Measurements from ENCODE around the gene PBX1.

The PBX1 gene

DNA sequence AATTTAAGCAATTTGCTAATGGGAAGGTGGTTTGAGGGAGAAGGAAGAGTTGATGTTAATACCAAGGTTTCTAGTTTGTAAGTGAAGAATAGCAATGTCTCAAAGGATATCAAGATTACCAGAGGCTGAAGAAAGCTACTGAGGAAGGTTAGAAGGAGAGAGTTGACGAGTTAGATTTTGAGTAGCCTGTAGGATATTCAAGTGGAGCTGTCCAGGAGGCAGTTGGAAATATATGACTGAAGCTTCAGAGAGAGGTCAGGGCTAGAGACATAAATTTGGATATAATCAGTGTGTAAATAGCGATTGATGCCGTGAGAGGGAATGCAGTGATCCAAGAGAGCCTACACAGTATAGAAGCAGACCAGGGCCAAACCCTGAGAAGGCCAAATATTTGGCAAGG is 48.4 kb downstream of the PBX1 start:
- Histone ChIP-seq H3K4me1 (ENCODE audit: control insufficient read depth, insufficient read depth, low read length) (peaks cover 19% of the 10 kb centered on the region), H3K9me3 (ENCODE audit: control insufficient read depth, insufficient read depth, low read depth, low read length) (no peaks in the 10 kb centered on the region), H3K4me3 (ENCODE audit: low read depth, low read length) (no peak overlapping the region), H3K27ac (ENCODE audit: extremely low read depth, low read depth, low read length) (no peak overlapping the region), H3K36me3 (ENCODE audit: control insufficient read depth in 2 of 2, insufficient read depth in 1 of 2, low read length in 2 of 2) (no peaks in the 10 kb centered on the region)
- POLR2A ChIA-PET: no interaction called here
- TF ChIP-seq, protein P1, sequence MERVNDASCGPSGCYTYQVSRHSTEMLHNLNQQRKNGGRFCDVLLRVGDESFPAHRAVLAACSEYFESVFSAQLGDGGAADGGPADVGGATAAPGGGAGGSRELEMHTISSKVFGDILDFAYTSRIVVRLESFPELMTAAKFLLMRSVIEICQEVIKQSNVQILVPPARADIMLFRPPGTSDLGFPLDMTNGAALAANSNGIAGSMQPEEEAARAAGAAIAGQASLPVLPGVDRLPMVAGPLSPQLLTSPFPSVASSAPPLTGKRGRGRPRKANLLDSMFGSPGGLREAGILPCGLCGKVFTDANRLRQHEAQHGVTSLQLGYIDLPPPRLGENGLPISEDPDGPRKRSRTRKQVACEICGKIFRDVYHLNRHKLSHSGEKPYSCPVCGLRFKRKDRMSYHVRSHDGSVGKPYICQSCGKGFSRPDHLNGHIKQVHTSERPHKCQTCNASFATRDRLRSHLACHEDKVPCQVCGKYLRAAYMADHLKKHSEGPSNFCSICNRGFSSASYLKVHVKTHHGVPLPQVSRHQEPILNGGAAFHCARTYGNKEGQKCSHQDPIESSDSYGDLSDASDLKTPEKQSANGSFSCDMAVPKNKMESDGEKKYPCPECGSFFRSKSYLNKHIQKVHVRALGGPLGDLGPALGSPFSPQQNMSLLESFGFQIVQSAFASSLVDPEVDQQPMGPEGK (tag by site-specific recombination; IDR thresholded peaks at IDR 0.05): no peak
- TF ChIP-seq, protein P2, sequence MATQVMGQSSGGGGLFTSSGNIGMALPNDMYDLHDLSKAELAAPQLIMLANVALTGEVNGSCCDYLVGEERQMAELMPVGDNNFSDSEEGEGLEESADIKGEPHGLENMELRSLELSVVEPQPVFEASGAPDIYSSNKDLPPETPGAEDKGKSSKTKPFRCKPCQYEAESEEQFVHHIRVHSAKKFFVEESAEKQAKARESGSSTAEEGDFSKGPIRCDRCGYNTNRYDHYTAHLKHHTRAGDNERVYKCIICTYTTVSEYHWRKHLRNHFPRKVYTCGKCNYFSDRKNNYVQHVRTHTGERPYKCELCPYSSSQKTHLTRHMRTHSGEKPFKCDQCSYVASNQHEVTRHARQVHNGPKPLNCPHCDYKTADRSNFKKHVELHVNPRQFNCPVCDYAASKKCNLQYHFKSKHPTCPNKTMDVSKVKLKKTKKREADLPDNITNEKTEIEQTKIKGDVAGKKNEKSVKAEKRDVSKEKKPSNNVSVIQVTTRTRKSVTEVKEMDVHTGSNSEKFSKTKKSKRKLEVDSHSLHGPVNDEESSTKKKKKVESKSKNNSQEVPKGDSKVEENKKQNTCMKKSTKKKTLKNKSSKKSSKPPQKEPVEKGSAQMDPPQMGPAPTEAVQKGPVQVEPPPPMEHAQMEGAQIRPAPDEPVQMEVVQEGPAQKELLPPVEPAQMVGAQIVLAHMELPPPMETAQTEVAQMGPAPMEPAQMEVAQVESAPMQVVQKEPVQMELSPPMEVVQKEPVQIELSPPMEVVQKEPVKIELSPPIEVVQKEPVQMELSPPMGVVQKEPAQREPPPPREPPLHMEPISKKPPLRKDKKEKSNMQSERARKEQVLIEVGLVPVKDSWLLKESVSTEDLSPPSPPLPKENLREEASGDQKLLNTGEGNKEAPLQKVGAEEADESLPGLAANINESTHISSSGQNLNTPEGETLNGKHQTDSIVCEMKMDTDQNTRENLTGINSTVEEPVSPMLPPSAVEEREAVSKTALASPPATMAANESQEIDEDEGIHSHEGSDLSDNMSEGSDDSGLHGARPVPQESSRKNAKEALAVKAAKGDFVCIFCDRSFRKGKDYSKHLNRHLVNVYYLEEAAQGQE (tag by site-specific recombination; IDR thresholded peaks at IDR 0.05): peak; percentile 85
- CTCF ChIA-PET: no interaction called here

DNA sequence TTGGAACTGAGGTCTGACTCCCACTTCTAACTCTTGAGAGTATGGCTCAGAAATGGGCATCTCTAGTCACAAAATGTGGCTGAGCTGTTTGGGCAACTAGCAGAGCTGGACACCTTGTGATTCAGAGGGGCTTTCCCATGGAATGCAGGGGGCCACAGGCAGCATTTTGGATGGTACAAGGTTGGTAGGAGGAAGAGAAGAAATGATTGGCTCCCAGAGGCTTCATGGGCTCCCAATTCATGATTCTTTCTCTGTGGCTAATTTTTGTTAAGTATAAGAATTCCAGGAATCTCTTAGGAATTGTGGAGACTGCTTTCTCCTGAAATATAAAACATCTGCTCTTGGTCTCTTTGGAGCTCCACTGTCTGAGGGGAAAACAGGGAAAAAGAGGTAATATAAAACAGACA is 49.7 kb downstream of the PBX1 start:
- peaks cover 22% of the 10 kb centered on the region for H3K4me1 ChIP-seq (ENCODE audit: control insufficient read depth, insufficient read depth, low read length)
- TF ChIP-seq ZSCAN23 (tag by site-specific recombination; IDR thresholded peaks at IDR 0.05): no peak
- TF ChIP-seq ZNF843 (tag by site-specific recombination; IDR thresholded peaks at IDR 0.05): no peak
- TF ChIP-seq KLF8 (tag by site-specific recombination; IDR thresholded peaks at IDR 0.05): no peak
- TF ChIP-seq ZNF776 (tag by site-specific recombination; IDR thresholded peaks at IDR 0.05; ENCODE audit: borderline replicate concordance): no peak
- TF ChIP-seq, protein P3, sequence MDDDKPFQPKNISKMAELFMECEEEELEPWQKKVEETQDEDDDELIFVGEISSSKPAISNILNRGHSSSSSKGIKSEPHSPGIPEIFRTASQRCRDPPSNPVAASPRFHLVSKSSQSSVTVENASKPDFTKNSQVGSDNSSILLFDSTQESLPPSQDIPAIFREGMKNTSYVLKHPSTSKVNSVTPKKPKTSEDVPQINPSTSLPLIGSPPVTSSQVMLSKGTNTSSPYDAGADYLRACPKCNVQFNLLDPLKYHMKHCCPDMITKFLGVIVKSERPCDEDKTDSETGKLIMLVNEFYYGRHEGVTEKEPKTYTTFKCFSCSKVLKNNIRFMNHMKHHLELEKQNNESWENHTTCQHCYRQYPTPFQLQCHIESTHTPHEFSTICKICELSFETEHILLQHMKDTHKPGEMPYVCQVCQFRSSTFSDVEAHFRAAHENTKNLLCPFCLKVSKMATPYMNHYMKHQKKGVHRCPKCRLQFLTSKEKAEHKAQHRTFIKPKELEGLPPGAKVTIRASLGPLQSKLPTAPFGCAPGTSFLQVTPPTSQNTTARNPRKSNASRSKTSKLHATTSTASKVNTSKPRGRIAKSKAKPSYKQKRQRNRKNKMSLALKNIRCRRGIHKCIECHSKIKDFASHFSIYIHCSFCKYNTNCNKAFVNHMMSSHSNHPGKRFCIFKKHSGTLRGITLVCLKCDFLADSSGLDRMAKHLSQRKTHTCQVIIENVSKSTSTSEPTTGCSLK (tag by site-specific recombination; IDR thresholded peaks at IDR 0.05): no peak
- TF ChIP-seq ZNF621 (tag by site-specific recombination; IDR thresholded peaks at IDR 0.05): no peak
- no peak for TF ChIP-seq SALL2 (tag by site-specific recombination; IDR thresholded peaks at IDR 0.05; ENCODE audit: borderline replicate concordance)
- TF ChIP-seq ZNF670 (tag by site-specific recombination; IDR thresholded peaks at IDR 0.05; ENCODE audit: low read depth): no peak
- TF ChIP-seq ZNF335 (tag by site-specific recombination; conservative IDR thresholded peaks at IDR 0.05): no peak
- TF ChIP-seq, protein P4, sequence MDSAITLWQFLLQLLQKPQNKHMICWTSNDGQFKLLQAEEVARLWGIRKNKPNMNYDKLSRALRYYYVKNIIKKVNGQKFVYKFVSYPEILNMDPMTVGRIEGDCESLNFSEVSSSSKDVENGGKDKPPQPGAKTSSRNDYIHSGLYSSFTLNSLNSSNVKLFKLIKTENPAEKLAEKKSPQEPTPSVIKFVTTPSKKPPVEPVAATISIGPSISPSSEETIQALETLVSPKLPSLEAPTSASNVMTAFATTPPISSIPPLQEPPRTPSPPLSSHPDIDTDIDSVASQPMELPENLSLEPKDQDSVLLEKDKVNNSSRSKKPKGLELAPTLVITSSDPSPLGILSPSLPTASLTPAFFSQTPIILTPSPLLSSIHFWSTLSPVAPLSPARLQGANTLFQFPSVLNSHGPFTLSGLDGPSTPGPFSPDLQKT (IDR thresholded peaks at IDR 0.05; ENCODE audit: borderline replicate concordance, low read depth, low read length): no peak
- TF ChIP-seq, protein P5, sequence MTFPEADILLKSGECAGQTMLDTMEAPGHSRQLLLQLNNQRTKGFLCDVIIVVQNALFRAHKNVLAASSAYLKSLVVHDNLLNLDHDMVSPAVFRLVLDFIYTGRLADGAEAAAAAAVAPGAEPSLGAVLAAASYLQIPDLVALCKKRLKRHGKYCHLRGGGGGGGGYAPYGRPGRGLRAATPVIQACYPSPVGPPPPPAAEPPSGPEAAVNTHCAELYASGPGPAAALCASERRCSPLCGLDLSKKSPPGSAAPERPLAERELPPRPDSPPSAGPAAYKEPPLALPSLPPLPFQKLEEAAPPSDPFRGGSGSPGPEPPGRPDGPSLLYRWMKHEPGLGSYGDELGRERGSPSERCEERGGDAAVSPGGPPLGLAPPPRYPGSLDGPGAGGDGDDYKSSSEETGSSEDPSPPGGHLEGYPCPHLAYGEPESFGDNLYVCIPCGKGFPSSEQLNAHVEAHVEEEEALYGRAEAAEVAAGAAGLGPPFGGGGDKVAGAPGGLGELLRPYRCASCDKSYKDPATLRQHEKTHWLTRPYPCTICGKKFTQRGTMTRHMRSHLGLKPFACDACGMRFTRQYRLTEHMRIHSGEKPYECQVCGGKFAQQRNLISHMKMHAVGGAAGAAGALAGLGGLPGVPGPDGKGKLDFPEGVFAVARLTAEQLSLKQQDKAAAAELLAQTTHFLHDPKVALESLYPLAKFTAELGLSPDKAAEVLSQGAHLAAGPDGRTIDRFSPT (tag by site-specific recombination; IDR thresholded peaks at IDR 0.05): no peak
- no peak overlapping the region for H3K27ac ChIP-seq (ENCODE audit: extremely low read depth, low read depth, low read length)
- CTCF ChIA-PET: interaction anchor here (1.0 kb wide), 1 partner anchor 179 kb away, joined by 6 read pairs; no protein-coding TSS in a partner anchor
- no peaks in the 10 kb centered on the region for H3K36me3 ChIP-seq (ENCODE audit: control insufficient read depth in 2 of 2, insufficient read depth in 1 of 2, low read length in 2 of 2)
- no peak overlapping the region for H3K4me3 ChIP-seq (ENCODE audit: low read depth, low read length)
- POLR2A ChIA-PET: no interaction called here
- no peaks in the 10 kb centered on the region for H3K9me3 ChIP-seq (ENCODE audit: control insufficient read depth, insufficient read depth, low read depth, low read length)
